ENCODE measurements around the gene SLC25A10.

- TF ChIP-seq ZBTB11 (CRISPR knock-in tag; IDR thresholded peaks at IDR 0.05) (no peak), CTCF (IDR thresholded peaks at IDR 0.05 in 2 of 3, conservative IDR thresholded peaks at IDR 0.05 in 1 of 3; ENCODE audit: control insufficient read depth in 2 of 3, extremely low read depth in 1 of 3, insufficient read depth in 1 of 3, low read depth in 3 of 3, low read length in 3 of 3) (no peak), RELA (IDR thresholded peaks at IDR 0.05; ENCODE audit: borderline replicate concordance, partially characterized antibody) (no peak), NBN (IDR thresholded peaks at IDR 0.05) (no peak), MYC (IDR thresholded peaks at IDR 0.05; ENCODE audit: insufficient read depth, insufficient read length, insufficient replicate concordance, low read length, severe bottlenecking) (no peak), SREBF2 (IDR thresholded peaks at IDR 0.05; ENCODE audit: low read length) (no peak), RAD21 (IDR thresholded peaks at IDR 0.05; ENCODE audit: insufficient read depth, low read depth, low read length) (no peak), NR2C2 (IDR thresholded peaks at IDR 0.05; ENCODE audit: borderline replicate concordance, control insufficient read depth, insufficient read length, low read depth) (no peak), REST (IDR thresholded peaks at IDR 0.05; ENCODE audit: low read depth, low read length) (no peak)
Observed at GRCh38 chr17:81706232-81706611, 5.9 kb upstream of the SLC25A10 start.

Measured in GM12878 (cell line).